DMS 273 (cell line): ENCODE data around the gene CDC42EP5.
"Not testable (repeated sequence)": the region's sequence is repeated elsewhere in the genome, so short reads cannot be mapped to it uniquely, and the experiment has no call there.

Experiments used
- DNase-seq: peaks from one replicate; lab custom pipeline; 2025; ENCODE audit not compliant: unreplicated experiment; lab: John Stamatoyannopoulos, UW

Gene CDC42EP5, protein sequence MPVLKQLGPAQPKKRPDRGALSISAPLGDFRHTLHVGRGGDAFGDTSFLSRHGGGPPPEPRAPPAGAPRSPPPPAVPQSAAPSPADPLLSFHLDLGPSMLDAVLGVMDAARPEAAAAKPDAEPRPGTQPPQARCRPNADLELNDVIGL

DNA sequence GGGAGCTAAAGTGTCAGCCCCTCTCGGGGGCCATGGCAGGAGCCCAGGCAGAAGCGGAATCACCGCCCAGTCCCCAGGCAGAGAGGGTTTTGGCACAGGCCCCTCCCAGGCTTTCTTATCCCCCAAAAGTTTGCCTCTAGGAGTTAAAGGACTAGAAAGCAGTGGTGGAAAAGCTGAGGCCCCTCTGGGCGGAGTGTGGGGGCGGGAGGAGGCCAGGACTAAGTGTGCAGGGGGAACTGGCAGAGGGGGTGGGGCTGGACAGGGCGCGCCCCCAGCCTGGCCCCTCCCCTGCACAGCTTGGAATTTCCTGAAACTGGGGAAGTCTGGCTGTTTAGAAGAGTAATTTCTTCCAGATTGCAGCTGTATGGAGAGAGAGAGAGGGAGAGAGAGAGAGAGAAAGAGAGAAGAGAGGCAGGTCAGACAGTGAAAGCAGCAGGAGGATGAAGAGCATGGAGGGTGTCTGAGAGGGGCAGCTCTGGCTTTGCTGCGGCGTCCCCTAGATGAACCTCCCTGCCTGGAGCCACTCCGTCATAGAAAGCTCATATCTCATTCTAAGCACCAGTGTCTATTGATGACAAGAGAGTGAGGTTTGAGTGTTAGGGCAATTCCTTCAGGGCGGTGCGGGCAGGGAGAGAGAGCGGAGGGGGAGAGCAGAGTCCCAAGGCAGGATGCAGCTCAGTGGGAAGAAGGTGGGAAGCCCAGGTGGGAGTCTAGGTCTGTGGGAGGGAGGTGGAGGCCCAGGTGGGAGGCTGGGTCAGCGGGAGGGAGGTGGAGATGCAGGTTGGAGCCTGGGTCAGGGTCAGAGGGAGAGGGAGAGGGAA, at the start of gene CDC42EP5:
CDC42EP5 (minus strand) TSS at position 226 of the 821 bp plus-strand sequence. CDS start 7,749 bp downstream, outside the sequence.
- DNase-seq, result no peak

DNA sequence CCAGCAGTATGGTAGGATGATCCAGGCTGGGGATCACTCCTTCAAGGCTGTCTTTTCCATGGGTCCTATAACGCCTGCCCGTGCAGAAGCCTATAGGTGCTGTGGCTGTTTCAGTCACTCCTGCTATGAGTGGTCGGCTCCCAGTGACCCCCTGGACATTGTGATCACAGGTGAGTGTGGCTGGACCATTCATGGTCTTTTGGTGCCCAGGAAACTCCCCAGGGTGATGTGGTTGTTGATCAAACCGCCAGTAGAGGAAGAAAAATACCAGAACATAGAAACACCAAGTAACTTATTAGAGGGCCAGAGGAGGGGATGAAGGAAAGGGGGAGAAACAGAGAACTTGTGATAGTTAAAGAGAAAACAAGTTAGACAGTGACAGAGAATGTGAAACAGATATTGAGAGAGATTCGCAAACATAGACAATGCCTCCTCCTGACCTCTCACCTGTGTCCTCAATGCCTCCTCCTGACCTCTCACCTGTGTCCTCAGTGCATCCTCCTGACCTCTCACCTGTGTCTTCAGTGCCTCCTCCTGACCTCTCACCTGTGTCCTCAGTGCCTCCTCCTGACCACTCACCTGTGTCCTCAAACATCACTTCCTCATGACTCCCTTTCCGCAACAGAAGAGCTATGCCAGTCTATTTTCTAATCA, 48.9 kb upstream of the CDC42EP5 start:
- DNase-seq, result no peak

DNA sequence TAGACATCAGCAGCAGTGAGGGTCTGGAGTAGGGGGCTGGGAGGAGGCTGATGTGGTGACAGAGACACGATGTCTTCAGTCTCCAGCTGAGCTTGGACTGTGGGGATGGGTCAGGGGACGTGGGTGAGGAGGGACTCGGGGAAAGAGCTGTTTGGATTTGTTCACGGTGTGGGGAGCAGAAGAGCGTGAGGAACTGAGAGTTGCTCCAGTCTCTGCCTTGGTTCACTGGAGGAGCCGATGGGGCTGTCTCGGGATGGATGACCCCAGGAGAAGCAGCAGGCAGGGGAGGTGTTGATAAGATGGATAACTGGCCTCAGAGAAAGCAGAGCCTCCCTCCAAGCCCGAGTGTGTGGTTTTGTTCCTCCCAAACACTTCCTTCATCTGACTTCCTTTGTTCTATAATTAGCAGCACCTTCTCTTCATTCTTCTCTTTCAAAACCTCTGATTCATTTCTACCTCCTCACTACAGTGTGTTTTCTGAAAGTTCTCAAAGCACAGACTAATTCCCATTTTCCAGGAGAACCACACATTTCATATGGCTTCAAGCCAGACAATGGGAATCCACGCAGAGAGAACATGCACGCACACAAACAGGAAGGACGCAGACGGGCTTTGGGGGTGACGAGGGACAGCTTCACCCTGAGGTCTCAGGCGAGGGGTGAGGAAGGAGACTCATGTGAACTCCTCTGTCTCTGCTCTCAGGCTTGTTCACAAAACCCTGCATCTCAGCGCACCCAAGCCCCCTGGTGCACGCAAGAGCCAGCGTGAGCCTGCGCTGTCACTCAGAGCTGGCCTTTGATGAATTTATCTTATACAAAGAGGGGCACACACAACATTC, 48.1 kb upstream of the CDC42EP5 start:
- DNase-seq, result no peak

DNA sequence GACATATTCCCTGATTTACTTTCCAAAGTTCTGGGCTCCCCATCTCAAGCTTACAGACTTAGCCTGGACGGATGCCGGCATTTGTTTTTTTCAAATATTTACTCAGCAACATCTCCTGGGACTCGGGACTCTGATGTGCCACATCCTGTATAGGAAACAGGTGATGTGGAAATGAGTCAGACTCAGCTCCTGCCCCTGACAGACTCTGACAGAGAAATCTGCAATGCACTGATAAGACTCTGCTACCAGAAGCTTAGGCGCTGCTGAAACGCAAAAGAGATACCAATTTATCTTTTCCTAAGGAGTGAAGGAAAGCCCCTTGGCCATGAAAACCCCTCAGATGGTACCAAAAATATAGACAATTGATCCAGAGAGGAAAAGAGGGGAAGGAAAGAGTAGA, 45.7 kb upstream of the CDC42EP5 start:
- no peak for DNase-seq

DNA sequence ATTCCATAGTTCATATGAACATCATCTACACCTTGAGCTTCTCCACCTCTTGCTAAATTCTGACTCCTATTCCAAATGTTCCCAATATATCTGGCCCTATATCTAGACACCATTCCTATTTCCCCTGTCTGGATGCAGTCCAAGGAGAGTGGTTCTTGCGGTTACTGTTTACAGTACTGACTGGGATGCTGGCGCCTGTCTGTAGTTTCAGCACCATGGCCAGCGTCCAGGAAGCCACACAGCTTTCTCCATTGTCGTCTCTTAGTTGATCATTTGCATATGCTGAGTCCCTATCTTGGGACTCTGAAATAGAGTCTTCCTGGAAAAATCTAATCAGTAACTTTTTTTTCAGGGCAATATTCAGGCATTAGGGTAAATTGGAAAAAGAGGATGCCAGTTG, 44.4 kb upstream of the CDC42EP5 start:
- peak; percentile 52 for DNase-seq

DNA sequence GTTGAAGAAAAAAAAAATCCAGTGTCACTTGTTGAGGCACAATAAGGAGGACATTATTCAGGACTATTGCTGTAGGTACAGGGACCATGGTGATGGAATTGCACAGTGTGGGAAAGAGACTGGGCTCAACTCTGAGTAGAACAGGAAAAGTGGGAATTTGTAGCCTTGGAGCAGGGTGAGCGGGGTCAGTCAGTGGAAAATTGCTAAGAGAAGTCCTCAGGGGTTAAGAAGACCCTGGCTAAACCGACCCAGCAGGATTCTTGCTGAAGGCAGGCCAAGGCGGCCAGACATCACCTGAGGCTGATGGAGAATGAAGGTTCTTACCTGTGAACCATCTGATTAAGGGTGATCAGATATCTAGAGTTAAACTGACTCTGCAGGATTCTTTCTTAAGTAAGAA, 42.1 kb upstream of the CDC42EP5 start:
- no peak for DNase-seq

DNA sequence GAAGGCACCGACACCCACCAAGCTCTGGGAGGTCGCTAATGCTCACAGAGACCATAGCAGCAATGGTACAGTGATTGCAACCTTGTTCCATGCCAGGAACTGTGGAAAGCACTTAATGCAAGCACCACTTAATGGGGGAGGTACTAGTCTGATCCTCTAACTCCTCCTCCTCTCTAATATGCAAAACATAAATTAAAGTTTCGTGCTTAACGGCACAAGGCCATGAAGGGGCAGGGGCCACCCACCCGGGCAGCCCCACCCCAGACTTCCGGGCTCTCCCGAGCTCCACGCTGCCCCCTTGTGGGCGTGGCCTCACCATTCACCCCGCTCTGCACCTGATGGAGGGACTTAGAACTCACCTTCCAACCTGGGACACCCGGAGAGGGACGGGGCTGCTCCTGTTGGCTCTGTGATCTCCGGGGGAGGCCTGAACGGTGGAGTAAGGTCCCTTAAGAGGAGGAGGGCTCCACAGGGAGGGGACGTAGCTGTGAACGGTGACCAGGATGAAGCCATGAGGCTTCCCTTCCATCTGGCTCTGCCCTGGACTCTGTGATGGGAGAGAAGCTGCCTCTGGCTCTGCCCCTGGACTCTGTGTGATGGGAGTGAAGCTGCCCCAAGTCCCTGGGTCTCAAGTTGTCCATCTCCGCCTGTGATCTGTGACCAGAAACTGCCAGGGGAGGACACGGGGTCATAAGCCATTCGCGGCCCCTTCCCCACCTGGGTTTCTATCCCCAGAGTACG, 36.3 kb upstream of the CDC42EP5 start:
- not testable (repeated sequence) for DNase-seq

DNA sequence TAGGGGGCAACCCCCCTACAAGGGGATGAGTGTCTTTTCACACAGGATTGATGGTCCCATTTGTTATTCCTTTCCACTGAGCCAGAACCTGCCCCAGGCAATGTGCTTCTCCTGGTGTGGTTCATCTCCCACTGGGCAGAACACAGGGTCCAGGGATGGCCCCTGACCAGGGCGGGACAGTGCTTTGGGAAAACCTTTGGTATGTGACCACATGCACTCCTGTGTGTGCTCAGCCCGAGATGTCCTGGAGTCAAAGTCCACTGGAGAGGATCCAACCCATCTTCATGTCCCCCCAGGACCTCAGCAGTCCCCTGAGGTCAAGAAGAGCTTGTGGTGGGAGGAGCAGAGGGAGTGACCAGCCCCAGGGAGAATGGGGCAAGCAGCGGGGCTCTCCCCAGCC, 35.4 kb upstream of the CDC42EP5 start:
- DNase-seq, result not testable (repeated sequence)

DNA sequence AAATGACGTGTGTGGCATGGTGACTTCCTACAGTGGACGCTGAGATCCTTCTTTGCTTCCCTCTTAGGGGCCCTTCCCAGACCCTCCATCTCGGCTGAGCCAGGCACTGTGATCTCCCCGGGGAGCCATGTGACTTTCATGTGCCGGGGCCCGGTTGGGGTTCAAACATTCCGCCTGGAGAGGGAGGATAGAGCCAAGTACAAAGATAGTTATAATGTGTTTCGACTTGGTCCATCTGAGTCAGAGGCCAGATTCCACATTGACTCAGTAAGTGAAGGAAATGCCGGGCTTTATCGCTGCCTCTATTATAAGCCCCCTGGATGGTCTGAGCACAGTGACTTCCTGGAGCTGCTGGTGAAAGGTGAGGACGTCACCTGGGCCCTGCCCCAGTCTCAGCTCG, 34.7 kb upstream of the CDC42EP5 start:
- no peak for DNase-seq

DNA sequence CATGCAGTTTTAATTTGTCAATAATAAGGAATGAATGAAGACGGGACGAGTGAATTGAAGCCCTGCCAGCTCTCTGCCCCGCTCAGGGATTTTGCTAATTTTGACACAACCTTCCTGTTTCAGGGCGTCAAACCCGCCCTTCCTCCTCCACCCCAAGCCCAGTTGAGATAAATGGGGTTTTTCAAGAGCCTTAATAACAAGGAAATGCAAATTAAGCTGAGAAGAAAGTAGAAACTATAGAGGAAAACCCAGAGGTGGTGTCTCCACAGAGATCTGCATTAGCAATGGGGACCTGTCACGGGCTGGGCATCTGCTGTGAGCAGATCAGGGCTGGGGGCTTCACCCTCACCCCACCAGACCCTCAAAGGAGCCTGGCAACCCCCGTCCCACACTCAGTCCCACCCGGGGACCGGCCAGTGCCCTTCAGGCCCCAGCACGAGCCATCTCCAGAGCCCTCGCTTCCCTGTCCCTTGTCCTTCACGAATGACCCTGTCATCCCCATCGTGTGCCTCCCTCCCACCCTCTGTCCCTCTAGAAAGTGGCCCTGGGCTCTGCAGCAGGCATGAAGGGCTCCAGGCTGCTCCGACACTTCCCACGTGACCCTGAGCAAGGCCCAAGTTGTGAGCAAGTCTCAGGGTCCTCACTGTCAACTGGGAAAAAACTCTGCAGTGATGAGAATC, 34.1 kb upstream of the CDC42EP5 start:
- not testable (repeated sequence) for DNase-seq

DNA sequence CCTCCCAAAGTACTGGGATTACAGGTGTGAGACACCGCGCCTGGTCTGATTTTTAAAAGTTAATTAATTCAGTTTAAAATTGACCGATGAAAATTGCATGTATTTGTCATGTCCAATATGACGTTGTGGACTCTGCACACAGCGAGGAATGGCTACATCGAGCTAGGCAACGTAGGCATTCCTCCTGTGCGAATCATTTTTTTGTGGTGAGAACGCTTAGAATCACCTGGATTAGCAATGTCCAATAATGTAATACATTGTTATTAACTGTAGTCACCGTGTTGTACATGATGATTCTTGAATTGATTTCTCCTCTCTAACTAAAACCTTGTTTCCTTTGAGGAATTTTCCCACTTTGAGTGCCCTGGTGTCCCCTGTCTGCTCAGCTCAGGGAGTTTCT, 33.0 kb upstream of the CDC42EP5 start:
- DNase-seq, result no peak

DNA sequence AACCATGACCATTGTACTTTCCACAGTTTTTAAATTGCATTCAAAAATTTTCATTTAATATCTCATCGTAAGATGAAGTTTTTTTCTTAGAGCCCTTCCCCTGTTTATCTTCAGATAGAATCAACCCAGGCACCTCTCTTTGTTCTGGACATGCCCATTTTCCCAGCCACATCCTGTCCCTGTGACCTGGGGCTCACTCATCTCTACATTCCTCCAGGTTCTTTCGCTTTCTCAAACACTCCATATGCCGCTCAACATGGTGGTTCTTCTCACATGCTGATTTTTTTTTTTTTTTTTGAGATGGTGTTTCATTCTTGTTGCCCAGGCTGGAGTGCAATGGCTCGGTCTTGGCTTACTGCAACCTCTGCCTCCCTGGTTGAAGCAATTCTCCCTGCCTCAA, 32.4 kb upstream of the CDC42EP5 start:
- DNase-seq, result not testable (repeated sequence)

DNA sequence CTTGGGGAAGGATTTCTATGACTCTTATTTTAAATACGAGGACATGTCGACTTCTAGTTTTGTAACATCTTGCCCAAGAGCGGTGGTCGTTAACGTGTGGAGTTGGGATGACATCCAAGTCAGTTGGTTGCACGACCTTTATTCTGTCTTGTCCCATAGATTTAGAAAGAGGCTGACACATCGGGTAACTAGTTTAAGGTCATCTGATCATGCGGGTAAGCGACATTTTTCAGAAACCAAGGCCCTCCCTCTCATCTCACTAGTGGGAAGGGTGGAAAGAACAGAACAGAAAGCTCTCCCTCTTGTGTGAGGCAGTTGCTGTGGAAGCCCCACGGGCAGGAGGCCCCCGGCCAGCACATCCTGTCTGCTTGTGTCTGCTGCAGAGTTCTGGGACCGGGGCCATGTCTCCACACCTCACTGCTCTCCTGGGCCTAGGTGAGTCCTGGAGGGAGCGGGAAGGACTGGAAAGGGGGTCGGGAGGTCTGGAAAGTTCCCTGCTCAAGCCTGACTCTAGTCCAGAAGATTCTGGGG, 29.5 kb upstream of the CDC42EP5 start, which contains the start of gene LAIR2:
LAIR2 (plus strand) TSS at position 314 of the 531 bp plus-strand sequence; CDS start at position 402, 88 bp downstream.
- DNase-seq, result no peak

DNA sequence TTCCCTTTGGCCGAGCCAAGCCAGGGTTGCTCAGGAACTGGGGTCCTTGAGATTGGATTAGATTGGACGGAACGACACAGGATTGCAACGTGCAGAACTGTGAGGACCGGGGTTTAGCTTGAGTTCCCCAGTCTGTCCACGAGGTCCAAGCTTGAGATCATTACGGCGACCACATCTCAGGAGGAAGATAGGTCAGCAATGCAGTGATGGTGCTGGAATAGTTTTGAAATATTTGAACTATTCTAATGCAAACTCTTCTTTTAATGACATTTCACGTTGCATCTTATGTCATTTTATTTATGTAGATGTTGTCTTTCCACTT, 25.3 kb upstream of the CDC42EP5 start:
- DNase-seq, result not testable (repeated sequence)

DNA sequence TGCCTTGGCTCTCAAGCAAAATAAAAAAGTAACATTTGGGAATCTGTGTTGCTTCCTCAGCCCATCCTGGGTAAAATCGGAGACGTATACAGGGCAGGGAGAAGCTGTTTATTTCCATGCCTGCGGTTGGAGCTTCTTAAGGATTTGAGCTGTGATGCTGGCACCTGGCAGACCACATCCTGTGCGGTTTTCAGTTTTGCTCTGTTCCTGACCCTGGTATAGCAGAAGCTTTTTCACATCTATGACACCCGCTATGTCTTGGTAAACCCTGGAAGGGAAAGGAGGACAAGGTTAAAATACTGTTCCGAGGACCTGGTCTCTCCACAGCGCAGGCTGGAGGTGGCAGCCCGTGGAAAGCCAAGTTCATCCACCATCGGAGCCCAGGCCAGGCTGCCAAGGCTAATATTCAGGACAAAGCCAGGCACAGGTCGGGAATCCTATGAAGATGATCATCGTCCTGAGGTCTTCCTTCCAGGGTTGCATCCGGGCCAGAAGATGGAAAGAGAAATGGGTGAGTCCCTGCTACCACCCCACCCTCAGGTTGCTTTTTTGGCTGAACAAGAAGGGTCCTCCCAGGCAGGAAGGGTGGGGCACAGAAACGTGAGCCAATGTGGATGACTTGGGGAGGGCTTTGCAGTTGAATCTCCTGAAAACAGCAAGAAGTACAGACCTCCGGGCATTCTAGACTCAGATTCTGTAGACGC, 24.8 kb upstream of the CDC42EP5 start:
- not testable (repeated sequence) for DNase-seq

DNA sequence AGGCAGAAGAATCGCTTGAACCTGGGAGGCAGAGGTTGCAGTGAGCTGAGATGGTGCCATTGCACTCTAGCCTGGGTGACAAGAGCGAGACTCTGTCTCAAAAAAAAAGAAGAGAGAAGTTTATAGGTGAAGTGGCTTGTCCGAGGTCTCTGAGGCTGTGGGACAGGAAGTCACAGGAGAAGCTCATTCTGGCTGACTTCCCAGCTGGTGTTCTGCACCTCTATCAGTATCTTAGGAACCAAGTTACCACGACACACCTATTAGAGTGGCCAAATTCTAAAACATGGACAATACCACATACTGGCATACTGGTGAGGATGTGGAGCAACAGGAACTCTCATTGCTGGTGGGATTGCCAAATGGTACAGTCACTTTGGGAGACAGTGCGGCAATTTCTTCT, 22.2 kb upstream of the CDC42EP5 start:
- not testable (repeated sequence) for DNase-seq

DNA sequence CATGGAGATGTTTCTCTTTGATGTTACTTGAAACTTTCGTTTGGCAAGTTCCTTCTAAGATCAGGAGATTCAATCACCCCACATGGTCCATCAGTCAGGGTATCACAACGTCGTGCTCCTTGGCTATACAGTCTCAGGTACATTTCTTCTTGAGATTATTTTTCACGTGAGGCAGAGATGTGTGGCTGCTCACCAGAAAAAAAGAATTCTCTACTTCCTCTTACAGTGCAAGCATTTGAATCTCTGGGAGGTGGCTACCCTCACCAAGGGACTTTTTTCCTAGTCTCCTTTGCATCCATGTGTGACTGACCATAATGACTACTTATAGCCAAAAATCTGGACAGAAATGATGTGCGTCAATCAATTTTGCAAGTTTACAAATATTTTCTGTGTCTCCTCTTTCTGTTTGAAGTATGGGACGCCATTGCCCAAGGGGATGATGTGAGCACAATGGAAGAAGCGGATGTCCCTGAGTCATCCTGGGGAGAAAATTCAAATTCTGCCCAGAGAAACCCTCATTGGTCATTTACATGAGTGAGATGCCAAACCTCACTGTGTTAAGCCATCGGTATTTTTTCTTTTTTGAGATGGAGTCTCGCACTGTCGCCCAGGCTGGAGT, 21.0 kb upstream of the CDC42EP5 start:
- no peak for DNase-seq

DNA sequence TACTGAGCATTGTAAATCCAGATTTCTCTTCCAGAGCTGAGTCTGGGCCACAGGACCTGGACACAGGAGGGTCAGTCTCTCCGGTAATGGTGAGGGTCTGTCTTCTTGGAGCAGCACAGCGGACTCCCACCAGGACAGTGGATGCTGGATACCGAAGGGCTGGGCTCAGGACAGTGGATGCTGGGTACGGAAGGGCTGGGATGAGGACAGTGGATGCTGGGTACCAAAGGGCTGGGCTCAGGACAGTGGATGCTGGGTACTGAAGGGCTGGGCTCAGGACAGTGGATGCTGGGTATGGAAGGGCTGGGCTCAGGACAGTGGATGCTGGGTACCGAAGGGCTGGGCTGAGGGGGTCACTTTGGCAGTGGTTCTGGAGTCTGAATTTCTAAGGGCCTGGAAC, 20.0 kb upstream of the CDC42EP5 start:
- DNase-seq, result not testable (repeated sequence)

DNA sequence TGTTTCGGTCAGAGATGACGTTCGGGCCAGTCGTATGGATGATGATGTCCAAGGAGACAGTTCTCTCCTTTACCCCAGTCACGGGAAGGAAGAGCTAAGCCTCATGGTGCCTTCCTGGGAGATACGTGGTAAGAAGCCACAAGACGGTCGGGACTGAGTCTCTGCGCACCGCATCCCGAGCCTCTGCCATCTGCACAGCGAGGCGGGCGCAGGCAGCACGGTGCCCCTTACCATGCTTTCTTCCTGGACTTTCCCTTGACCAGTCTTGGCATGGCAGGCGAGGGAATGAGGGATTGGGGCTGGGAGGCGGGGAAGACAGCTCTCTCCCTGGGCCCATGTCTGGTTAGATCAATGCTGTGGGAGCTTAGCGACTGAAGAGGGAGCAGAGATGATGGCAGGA, 19.5 kb upstream of the CDC42EP5 start:
- DNase-seq, result no peak
